Endodermal cell (in vitro differentiated cells): ENCODE results near the gene UNC93A. TPM values are rescaled to one million over a fixed set of nuclear protein-coding genes. Genes with fewer than 3 reads are reported as not detected.
A peak's percentile ranks its signal among the peaks of the same experiment; 100 is the strongest.
"Not testable (repeated sequence)": the region's sequence is repeated elsewhere in the genome, so short reads cannot be mapped to it uniquely, and the experiment has no call there.

ENCODE experiments used
- DNase-seq: peaks from one replicate; pipeline ENCODE4 v3.0.0-alpha.2; 2017
- H3K27ac ChIP-seq: 2 replicates; pipeline ENCODE4 v1.5.1; 2013; ENCODE audit warnings: mild to moderate bottlenecking, low read depth, low read length, moderate library complexity
- H3K27me3 ChIP-seq: 2 replicates; pipeline ENCODE4 v1.6.1; 2013; ENCODE audit warnings: mild to moderate bottlenecking, low read length, moderate library complexity; ENCODE audit not compliant: insufficient read depth, control insufficient read depth, poor library complexity, severe bottlenecking
- H3K36me3 ChIP-seq: 2 replicates; pipeline ENCODE4 v1.7.0; 2013; ENCODE audit warnings: mild to moderate bottlenecking, low read length, moderate library complexity; ENCODE audit not compliant: control insufficient read depth, insufficient read depth
- H3K4me1 ChIP-seq: one replicate; pipeline ENCODE4 v1.7.0; 2013; ENCODE audit warnings: low read length; ENCODE audit not compliant: control insufficient read depth, insufficient read depth
- H3K4me3 ChIP-seq: 2 replicates; pipeline ENCODE4 v1.5.1; 2013; ENCODE audit warnings: mild to moderate bottlenecking, low read length, moderate library complexity
- H3K9ac ChIP-seq: 2 replicates; pipeline ENCODE4 v1.6.1; 2013; ENCODE audit warnings: mild to moderate bottlenecking, low read length, moderate library complexity; ENCODE audit not compliant: poor library complexity, severe bottlenecking; ENCODE audit errors: extremely low read depth
- H3K9me3 ChIP-seq: 2 replicates; pipeline ENCODE4 v1.6.1; 2013; ENCODE audit warnings: mild to moderate bottlenecking, low read length, moderate library complexity; ENCODE audit not compliant: control insufficient read depth
- H3K27ac Mint-ChIP-seq: 2 replicates; pipeline ENCODE4 v1.8.0; 2020; ENCODE audit warnings: mixed read lengths
- H3K27me3 Mint-ChIP-seq: 2 replicates; pipeline ENCODE4 v1.8.0; 2021; ENCODE audit warnings: mild to moderate bottlenecking, mixed read lengths; ENCODE audit not compliant: insufficient read depth
- H3K36me3 Mint-ChIP-seq: 2 replicates; pipeline ENCODE4 v1.8.0; 2020; ENCODE audit warnings: low read depth, mixed read lengths
- H3K4me1 Mint-ChIP-seq: 2 replicates; pipeline ENCODE4 v1.8.0; 2020; ENCODE audit warnings: mixed read lengths
- H3K4me3 Mint-ChIP-seq: 2 replicates; pipeline ENCODE4 v1.8.0; 2020; ENCODE audit warnings: mild to moderate bottlenecking, moderate library complexity, mixed read lengths
- H3K9me3 Mint-ChIP-seq: 2 replicates; pipeline ENCODE4 v1.8.0; 2020; ENCODE audit warnings: mild to moderate bottlenecking, mixed read lengths
- CTCF ChIP-seq: fragments of 200-600 bp; sonication (generic); conservative IDR thresholded peaks from 2 replicates; pipeline ENCODE4 v1.5.0; 2021; ENCODE audit warnings: antibody characterized with exemption, mild to moderate bottlenecking
- WGBS, 2 experiments: methylation state at CpG; one replicate each; pipeline versions ENCODE4 v1.1.5 to v1.1.7; 2013; ENCODE audit warnings: missing lambda C conversion rate in 2 of 2, mixed read lengths in 1 of 2; ENCODE audit not compliant: insufficient coverage in 1 of 2, insufficient read length in 1 of 2; 5-methylcytosine and 5-hydroxymethylcytosine counted together
- total RNA-seq, 2 donors: library from RNA; stranded (reverse); fragmentation: NEBNext Ultra II Directional in 1 of 2; extraction: Animal tissue kit (Norgen Biotek cat#: 25700) in 1 of 2; gene quantifications; 2 replicates in 1 of 2; 3 replicates in 1 of 2; pipeline ENCODE4 v1.2.1, GENCODE V29; 2021

UNC93A gene
- total RNA-seq, 2 donors from 2014 or later, result 2.0 to 4.0 TPM

DNA sequence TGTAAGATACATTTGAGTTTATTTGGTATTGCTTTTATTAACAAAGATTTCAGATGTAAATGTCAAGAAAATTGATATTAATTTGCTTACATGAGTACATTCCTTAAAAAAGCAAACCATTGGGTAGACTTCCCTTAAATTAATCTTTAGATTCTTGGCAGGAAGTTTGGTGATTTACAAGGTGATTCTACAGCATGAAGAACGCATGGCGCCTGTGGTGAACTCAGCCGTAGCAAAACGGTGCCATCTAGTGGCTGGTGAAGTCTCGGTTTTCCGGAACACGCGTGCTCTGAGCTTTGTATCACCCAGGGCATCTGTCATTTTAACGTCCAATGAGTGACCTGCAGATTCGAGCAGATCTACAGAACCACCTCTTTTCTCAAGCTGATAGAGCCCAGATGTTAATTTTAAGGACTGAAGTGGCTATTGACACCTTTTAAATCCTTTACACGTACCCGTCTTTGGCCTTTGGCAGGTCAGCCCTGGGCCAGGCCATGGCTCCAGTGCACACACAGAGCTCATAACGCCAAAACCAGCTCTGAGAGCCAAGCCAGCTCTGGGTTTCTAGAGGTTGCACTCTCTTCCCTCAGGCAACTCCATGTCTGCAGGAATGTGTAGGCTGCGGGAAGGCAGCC is 2.4 kb upstream of the UNC93A start:
- H3K9ac ChIP-seq, H3K36me3 Mint-ChIP-seq, H3K27ac Mint-ChIP-seq, H3K9me3 Mint-ChIP-seq, H3K36me3 ChIP-seq, H3K4me1 ChIP-seq, H3K4me3 Mint-ChIP-seq, H3K9me3 ChIP-seq, H3K4me3 ChIP-seq, H3K27me3 Mint-ChIP-seq, H3K27me3 ChIP-seq, H3K27ac ChIP-seq: not testable (repeated sequence)
- H3K4me1 Mint-ChIP-seq, result peaks cover 27% of the 10 kb centered on the region
- peak; percentile 77 for DNase-seq
- 29 to 47% methylated on average over 3 to 10 of the region's 14 CpGs for WGBS, 2 experiments
- TF ChIP-seq CTCF, result peak; percentile 87

- DNase-seq, H3K4me1 ChIP-seq, H3K27me3 ChIP-seq, H3K9me3 Mint-ChIP-seq, H3K9ac ChIP-seq, H3K27ac ChIP-seq, H3K36me3 Mint-ChIP-seq, H3K4me3 ChIP-seq, H3K27me3 Mint-ChIP-seq, H3K36me3 ChIP-seq, H3K4me3 Mint-ChIP-seq, H3K9me3 ChIP-seq: not testable (repeated sequence)
- Mint-ChIP-seq H3K4me1 (peaks cover 27% of the 10 kb centered on the region), H3K27ac (peak overlapping the region; percentile 65)
- WGBS, 2 experiments, result no CpG with 5 or more reads among the region's 2 CpGs
These were observed 1.8 kb upstream of the UNC93A start for GRCh38 chr6:167289291-167289690.

- no peak for DNase-seq
- Histone ChIP-seq H3K4me1 (no peaks in the 10 kb centered on the region), H3K36me3 (no peaks in the 10 kb centered on the region), H3K4me3 (no peak overlapping the region), H3K27ac (no peak overlapping the region), H3K9me3 (no peaks in the 10 kb centered on the region), H3K27me3 (no peaks in the 10 kb centered on the region), H3K9ac (no peak overlapping the region)
- Mint-ChIP-seq H3K4me3 (no peak overlapping the region), H3K27me3 (peaks cover 4% of the 10 kb centered on the region), H3K27ac (no peak overlapping the region), H3K36me3 (no peaks in the 10 kb centered on the region), H3K9me3 (no peaks in the 10 kb centered on the region), H3K4me1 (peaks cover 23% of the 10 kb centered on the region)
- no peak for TF ChIP-seq CTCF
- WGBS, 2 experiments, result 80 to 94% methylated on average over 4 to 7 of the region's 7 CpGs
These were observed 647 bp downstream of the UNC93A start for GRCh38 chr6:167291623-167292300.
